HG02852 (cell line): ENCODE data around the gene RHOA.

ENCODE experiments used
- ATAC-seq: cut with Tn5 transposase; IDR thresholded peaks from one replicate; pipeline ENCODE4 v1.9.1; 2021; ENCODE audit warnings: mild to moderate bottlenecking, moderate library complexity; ENCODE audit not compliant: unreplicated experiment

Gene RHOA

GRCh38 chr3:49411968-49412631 is at the start of gene RHOA, which contains the start of gene TCTA:
Gene RHOA (minus strand): TSS chr3:49411976. CDS start chr3:49375589, 36,387 bp downstream.
Gene TCTA (plus strand): TSS chr3:49412423. CDS start chr3:49412427, 4 bp downstream.
- peak; percentile 74 for ATAC-seq

GRCh38 chr3:49460956-49461355 is 49.2 kb upstream of the RHOA start:
- ATAC-seq, result no peak

GRCh38 chr3:49460188-49460890 is 48.6 kb upstream of the RHOA start:
- ATAC-seq, result no peak

- no peak for ATAC-seq
Observed at GRCh38 chr3:49456466-49456865, 44.7 kb upstream of the RHOA start.

DNA sequence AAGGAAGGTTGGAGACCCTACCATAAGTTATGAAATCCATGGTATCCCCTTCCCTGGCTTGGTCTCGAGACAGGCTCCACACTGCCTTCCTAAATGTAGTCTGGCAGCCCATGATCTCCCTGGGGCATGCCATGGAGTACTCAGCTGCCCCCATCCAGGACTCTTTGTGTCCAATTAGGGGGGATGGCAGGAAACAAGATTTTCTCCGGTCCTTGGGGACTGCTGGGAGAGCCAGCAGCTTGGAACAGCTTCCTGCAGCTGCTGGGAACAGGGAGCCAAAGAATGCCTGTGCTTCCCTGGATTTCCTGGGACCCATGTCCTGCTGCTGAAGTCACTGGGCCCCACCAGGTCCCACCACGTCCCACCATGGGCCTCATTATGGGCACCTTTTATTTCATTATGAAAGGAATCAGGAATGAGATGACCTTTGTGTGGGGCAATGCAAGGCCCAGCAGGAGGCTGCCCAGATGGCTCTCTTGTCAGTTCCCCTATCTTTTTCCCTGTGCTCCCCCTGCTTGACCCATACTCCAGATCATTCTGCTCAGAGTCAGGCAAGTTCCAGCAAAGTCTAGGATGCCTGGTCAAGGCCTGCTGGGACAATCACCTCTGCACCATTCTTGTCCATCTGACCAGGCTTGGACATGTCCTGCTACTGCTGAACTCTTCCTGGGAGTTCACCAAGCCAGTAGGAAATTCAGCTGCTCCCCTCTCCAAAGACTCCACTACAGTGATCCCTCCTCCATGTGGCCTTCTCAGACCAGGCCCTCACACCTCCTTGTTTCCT is 43.3 kb upstream of the RHOA start:
- ATAC-seq, result no peak

GRCh38 chr3:49454458-49454857 is 42.7 kb upstream of the RHOA start:
- ATAC-seq, result no peak

DNA sequence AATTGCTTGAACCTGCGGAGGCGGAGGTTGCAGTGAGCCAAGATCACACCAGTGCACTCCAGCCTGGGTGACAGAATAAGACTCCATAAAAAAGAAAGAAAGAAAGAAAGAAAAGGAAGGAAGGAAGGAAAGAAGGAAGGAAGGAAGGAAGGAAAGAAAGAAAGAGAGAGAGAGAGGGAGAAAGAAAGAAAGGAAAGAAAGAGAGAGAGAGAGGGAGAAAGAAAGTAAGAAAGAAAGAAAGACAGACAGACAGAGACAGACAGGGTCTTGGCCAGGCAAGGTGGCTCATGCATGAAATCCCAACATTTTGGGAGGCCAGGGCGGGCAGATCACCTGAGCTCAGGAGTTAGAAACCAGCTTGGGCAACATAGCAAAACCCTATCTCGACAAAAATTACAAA is 41.8 kb upstream of the RHOA start:
- no peak for ATAC-seq

- no peak for ATAC-seq
Observed at GRCh38 chr3:49445391-49445790, 33.6 kb upstream of the RHOA start.

DNA sequence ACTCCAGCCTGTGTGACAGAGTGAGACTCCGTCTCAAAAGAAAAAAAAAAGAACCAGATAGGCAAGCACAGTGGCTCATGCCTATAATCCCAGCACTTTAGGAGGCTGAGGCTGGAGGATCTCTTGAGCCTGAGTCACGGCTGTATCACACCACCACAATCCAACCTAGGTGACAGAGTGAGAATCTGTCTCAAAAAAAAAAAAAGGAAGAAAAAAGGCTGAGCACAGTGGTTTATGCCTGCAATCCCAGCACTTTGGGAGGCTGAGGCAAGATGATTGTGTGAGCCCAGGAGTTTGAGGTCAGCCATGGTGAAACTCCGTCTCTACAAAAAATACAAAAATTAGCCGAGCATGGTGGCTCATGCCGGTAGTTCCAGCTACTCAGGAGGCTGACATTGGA is 23.0 kb upstream of the RHOA start:
- no peak for ATAC-seq

GRCh38 chr3:49428752-49429080 is 16.9 kb upstream of the RHOA start:
- ATAC-seq, result no peak

GRCh38 chr3:49427586-49427985 is 15.8 kb upstream of the RHOA start:
- no peak for ATAC-seq

DNA sequence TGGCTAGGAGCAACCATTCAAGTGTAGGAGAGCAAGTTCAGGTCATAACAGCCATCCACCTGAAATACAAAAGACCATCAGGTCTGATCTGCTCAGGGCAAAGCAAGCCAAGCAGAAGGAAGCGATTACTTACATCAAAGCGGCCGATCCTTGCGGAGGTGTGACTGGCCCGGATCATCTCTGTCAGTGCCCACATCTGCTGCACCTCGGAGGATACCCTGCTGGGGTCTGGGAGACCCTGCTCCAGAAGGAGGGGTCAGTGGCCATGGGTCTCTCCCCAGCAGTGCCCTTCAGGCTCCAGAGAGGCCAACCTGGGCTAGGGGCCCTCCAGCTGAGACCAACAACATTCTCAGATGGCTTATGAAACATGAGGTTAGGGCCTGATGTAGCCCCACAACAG is 13.0 kb upstream of the RHOA start:
- no peak for ATAC-seq

DNA sequence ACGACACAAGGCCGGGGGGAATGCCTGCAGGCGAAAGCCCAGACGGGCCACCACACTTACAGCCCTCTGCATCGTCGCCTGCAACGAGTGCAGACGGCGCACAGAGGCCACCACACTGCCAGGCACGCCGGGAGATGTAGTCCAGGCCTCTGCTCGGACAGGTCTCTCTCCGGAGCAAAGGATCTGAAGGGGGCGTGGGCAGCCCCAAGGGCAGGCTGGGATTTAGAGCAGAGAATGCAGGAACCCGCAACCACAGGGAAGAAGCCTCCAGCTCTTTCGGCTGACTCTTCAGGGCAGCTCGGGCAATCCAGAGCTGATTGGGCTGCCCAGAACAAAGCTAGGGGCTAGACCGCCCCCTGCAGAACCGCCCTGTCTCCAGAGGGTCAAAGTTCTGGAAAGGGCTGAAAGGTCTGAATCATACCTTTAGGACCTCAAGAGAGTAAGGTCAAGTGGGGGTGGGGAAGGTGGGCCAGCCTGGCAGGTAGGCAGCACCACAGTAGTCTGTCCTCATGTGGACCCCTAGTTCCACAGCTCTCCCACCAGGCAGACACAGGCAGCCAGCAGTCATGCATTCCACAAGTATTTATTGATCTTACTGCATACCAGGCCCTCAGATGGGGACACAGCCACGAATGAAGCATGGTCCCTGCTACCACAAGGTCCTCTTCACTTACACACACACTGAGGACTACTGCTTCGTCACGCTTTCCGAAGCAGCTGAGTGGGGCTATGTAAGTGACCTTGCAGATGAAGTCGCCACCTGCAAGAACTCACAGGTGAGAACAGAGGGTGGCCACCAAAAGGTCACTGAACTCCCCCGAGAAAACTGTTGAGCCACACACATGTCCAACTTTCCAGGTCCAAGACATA is 10.8 kb upstream of the RHOA start, which contains the start of gene AMT:
Gene AMT (minus strand): TSS at position 95 of the 870 bp plus-strand sequence. CDS start 23 bp downstream, at position 72.
- no peak for ATAC-seq

GRCh38 chr3:49421890-49422378 is 10.2 kb upstream of the RHOA start:
- no peak for ATAC-seq

GRCh38 chr3:49417516-49418120 is 5.8 kb upstream of the RHOA start:
- ATAC-seq, result no peak

DNA sequence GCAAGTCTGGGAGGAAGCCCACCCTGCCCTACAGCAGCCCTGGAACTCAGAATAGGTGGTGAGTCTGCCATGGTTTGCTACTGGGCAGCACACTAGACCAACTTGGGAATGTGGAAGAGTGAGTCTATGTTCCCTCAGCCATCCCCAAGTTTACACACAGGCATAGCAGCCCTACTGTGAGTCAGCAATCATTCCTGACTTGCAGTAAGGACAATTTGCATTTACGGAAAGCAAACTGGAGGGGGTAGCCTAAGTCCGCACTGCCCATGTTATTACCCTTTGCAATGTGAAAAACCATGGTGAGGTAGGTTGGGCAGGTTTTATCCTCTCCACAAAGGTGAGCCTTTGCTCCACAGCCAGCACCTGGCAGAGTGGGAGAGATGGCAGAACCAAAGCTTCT is 5.1 kb upstream of the RHOA start:
- no peak for ATAC-seq

- ATAC-seq, result no peak
Observed at GRCh38 chr3:49415931-49416601, 4.3 kb upstream of the RHOA start.

DNA sequence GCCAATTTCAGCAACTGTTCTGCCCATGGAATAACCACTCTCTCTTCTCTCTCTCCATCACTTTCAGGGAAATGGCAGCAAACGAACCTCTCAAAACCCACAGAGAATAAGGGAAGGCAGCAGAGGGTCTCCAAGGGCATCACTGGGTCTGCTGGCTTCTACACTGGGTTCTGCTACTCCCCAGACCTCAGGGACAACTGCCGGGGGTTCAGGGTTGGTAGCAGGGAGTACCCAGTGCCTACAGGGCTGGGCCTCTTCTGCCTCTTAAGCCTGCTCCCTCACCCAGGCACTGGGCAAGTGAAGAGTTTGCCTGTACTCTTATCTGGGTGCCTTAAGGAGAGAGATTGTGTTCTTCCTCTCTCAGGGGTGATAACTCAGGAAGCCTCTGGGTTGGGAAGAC is 3.0 kb upstream of the RHOA start:
- no peak for ATAC-seq

GRCh38 chr3:49413338-49413734 is 1.6 kb upstream of the RHOA start:
- no peak for ATAC-seq
